Measurements from ENCODE around the gene HOXC6. TPM values are rescaled to one million over a fixed set of nuclear protein-coding genes. Genes with fewer than 3 reads are reported as not detected.
A peak's percentile ranks its signal among the peaks of the same experiment; 100 is the strongest.

The HOXC6 gene
- total RNA-seq, 1 experiment from 2014 or later = 2.8 TPM

DNA sequence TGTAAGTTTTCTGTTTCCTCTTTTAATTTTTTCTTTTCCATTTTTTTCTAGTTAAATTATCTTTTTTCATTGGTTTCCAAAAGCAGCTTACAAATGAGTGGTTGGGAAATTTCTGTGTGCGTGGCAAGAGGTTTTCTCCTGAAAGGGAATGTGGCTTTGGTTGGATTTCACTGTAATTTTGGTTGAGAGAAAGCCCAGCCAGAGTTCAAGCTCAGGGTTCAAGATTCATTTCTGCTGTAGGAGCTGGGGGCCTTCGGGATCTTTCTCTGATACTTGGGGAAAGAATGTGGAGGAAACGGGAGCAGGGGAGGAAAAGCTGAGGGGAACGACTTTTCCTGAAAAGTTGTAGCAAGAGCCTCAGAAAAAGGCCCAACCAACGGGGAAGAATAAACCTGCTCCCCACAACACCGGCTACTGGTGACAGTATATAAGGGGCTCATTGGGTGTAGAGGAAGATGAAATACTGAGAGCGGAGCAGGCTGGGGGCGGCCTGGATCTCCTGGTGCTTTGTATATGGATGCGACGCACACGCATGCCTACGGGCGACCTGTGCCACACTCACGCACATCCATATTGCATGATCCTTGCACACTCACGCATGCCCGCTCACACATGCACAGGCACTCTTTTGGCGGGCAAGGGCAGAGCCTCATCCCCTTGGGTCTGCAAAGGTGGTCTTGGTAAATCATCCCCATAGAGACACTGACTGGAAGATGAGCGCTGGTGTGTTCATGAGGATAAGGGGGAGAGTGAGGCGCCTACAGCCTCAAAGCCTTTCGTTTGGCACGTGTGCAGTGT, 41.4 kb upstream of the HOXC6 start:
- CTCF ChIA-PET = no interaction called here
- no TSS peak for BruUV-seq (replicated peaks)
- Histone ChIP-seq H4K20me1 (ENCODE audit: low read length) (no peaks in the 10 kb centered on the region), H3K4me3 (ENCODE audit: low read length) (no peak overlapping the region), H3K36me3 (ENCODE audit: low read depth, low read length) (no peaks in the 10 kb centered on the region), H3K9me3 (ENCODE audit: low read length) (no peaks in the 10 kb centered on the region), H2AFZ (ENCODE audit: low read length) (no peak overlapping the region), H3K79me2 (ENCODE audit: low read length) (peaks cover 15% of the 10 kb centered on the region), H3K9me2 (replicated peaks; ENCODE audit: low read length) (no peaks in the 10 kb centered on the region), H3K27me3 (ENCODE audit: low read length) (no peaks in the 10 kb centered on the region), H3F3A (ENCODE audit: low read length, unreplicated experiment) (no peaks in the 10 kb centered on the region), H3K9ac (ENCODE audit: low read length) (no peak overlapping the region), H3K4me1 (ENCODE audit: insufficient read depth, low read length) (peaks cover 44% of the 10 kb centered on the region), H3K27ac (ENCODE audit: low read length) (no peak overlapping the region), H3K4me2 (ENCODE audit: low read length) (0 out of 2 replicates have a peak overlapping the region, but pooled peaks have one; percentile 78)
- ATAC-seq = no peak
- no peak for DNase-seq
- POLR2A ChIA-PET (ENCODE audit: unreplicated experiment) = no interaction called here
- intact Hi-C loops (cut with micrococcal nuclease) = loop anchor here (5.0 kb wide), 1 partner anchor 45 kb away; no protein-coding TSS in a partner anchor
- TF ChIP-seq, protein P1, sequence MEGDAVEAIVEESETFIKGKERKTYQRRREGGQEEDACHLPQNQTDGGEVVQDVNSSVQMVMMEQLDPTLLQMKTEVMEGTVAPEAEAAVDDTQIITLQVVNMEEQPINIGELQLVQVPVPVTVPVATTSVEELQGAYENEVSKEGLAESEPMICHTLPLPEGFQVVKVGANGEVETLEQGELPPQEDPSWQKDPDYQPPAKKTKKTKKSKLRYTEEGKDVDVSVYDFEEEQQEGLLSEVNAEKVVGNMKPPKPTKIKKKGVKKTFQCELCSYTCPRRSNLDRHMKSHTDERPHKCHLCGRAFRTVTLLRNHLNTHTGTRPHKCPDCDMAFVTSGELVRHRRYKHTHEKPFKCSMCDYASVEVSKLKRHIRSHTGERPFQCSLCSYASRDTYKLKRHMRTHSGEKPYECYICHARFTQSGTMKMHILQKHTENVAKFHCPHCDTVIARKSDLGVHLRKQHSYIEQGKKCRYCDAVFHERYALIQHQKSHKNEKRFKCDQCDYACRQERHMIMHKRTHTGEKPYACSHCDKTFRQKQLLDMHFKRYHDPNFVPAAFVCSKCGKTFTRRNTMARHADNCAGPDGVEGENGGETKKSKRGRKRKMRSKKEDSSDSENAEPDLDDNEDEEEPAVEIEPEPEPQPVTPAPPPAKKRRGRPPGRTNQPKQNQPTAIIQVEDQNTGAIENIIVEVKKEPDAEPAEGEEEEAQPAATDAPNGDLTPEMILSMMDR (conservative IDR thresholded peaks at IDR 0.05; ENCODE audit: low read depth, low read length) = no peak
- TF ChIP-seq EZH2phosphoT487 (IDR thresholded peaks at IDR 0.05; ENCODE audit: borderline replicate concordance, low read length) = no peak

DNA sequence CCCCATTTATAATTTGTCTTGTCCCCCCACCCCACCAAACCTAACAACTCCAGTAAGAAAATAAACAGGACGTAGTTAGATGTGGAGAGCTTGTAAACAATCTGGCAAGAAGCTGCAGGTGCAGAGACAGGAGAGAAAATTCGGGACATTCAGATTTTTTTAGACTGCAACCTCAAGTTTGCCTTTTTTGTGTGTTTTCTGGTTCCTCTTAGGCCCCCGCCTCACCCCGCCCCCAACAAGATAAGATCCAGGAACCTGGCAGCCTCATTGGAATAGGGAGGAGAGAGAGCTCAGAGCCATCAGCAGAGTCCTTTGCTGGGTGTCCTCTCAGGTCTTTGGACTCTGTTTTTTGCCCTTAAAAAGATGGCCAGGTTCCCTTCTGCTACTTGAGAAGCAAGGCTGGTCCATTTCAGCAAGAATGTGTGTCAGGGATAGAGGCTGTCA, 40.4 kb upstream of the HOXC6 start:
- H3K79me2 ChIP-seq (ENCODE audit: low read length) = peaks cover 24% of the 10 kb centered on the region
- H3K4me2 ChIP-seq (ENCODE audit: low read length) = 0 out of 2 replicates have a peak overlapping the region, but pooled peaks have one; percentile 2
- no peaks in the 10 kb centered on the region for H3F3A ChIP-seq (ENCODE audit: low read length, unreplicated experiment)
- peaks cover 47% of the 10 kb centered on the region for H3K4me1 ChIP-seq (ENCODE audit: insufficient read depth, low read length)
- no peak overlapping the region for H3K9ac ChIP-seq (ENCODE audit: low read length)
- H3K9me2 ChIP-seq (replicated peaks; ENCODE audit: low read length) = no peaks in the 10 kb centered on the region
- intact Hi-C loops (cut with micrococcal nuclease) = loop anchor here (5.0 kb wide), 1 partner anchor 46 kb away; no protein-coding TSS in a partner anchor
- DNase-seq (no peak), ATAC-seq (no peak)
- TF ChIP-seq, protein P1 (conservative IDR thresholded peaks at IDR 0.05; ENCODE audit: low read depth, low read length) = no peak
- TF ChIP-seq EZH2 (IDR thresholded peaks at IDR 0.05; ENCODE audit: low read length, unreplicated experiment) (no peak), EZH2phosphoT487 (IDR thresholded peaks at IDR 0.05; ENCODE audit: borderline replicate concordance, low read length) (no peak)
- no peaks in the 10 kb centered on the region for H4K20me1 ChIP-seq (ENCODE audit: low read length)
- no peak overlapping the region for H3K4me3 ChIP-seq (ENCODE audit: low read length)
- no peaks in the 10 kb centered on the region for H3K27me3 ChIP-seq (ENCODE audit: low read length)
- POLR2A ChIA-PET (ENCODE audit: unreplicated experiment) = no interaction called here
- CTCF ChIA-PET = interaction anchor here (0.6 to 0.7 kb wide), 2 partner anchors 226 to 297 kb away, joined by 3 to 5 read pairs; no protein-coding TSS in a partner anchor
- BruUV-seq (replicated peaks) = no TSS peak
- H2AFZ ChIP-seq (ENCODE audit: low read length) = no peak overlapping the region
- no peaks in the 10 kb centered on the region for H3K36me3 ChIP-seq (ENCODE audit: low read depth, low read length)
- H3K9me3 ChIP-seq (ENCODE audit: low read length) = no peaks in the 10 kb centered on the region
- no peak overlapping the region for H3K27ac ChIP-seq (ENCODE audit: low read length)

Data from PC-3 (cell line).